Right kidney (tissue), 1 donor: ENCODE results near the gene HAPLN1.

Experiments
- DNase-seq: peaks from one replicate; pipeline ENCODE4 v3.0.0-alpha.2; 2016

HAPLN1 gene

GRCh38 chr5:83718936-83719495 is 1.6 kb downstream of the HAPLN1 start:
- no peak for DNase-seq

- peak; percentile 37 for DNase-seq
Observed at GRCh38 chr5:83718195-83718825, 2.3 kb downstream of the HAPLN1 start.

DNA sequence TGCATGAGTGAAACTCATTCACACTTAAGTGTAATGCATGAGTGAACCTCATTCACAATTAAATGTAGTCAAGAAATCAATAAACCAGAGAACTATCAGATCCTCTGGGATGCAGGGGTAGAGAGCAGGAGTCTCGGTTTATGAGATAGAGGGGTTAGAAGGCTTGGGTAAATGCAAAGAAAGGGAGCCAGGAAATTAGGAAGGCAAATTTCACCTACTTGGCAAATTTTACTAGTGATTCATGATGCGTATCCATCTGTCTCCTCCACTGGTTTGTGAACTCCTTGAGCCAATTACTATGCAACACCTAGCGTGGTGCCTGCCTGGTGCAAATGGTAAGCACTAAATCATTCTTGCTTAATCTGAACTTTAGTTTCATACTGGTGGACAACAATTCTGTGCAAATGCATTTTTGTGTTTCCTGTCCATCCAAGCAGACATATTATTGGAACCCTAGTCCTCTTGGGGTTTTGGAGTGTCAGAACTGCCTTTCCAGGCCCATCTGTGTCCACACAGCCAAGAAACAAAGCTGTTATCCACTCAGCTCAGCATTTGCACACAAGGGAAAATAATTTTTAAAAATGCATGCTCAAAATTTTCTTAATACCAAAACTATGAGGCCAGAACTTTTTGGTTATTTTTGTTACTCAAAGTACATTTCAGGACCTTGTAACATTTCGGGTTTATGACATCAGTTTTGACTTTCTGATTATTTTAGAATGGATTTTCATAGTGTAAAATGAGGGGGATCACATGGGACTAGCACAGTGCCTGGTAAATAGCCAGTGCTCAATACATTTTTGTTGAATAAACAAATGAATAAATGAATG is 5.2 kb downstream of the HAPLN1 start:
- no peak for DNase-seq

DNA sequence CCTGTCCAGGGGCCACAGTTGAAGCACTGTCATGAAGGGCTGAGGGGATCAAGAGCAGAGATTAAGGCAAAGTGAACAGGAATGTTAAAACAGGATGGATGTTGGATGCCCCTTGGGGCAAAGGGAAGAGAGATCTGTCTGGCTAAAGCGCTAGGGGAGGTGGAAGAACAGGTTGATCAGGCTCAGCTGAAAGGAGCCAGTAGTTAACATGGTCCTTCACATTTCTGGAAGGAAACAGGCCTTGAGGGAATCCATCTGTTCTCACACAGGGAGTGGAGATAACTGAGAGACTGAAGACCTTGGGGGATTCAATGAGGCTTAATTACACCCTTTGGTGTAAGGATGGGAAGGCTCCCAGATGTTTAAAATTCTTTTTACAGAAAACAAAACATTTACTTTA is 5.8 kb downstream of the HAPLN1 start:
- no peak for DNase-seq

DNA sequence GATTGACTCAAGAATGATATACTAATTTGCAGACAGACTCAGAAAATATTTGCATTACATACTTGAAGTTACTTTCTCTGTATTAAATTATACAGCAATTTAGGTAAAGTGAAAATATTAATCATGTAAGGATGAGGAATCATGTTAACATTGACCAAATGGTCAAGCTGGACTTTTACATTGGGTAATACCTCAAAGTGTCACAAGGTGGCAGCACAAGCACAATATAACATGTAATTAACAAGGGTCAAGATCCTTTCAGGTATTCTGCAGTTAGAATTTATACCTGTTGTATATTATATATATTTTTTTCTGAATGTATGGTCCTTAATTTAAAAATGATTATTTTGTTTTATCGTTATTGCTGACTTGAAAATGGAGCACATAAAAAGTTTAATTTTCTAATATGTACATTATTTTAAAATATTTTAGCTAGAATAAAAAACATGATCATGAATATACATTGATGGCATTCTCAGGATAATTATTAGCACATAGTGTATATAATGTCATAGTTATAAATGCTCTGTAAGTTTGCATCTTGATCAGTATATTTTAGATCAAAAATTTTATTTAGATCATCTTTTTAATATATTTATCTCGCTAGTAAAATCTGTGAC is 8.6 kb downstream of the HAPLN1 start:
- DNase-seq: no peak

- DNase-seq: no peak
Observed at GRCh38 chr5:83709973-83710372, 10.7 kb downstream of the HAPLN1 start.

DNA sequence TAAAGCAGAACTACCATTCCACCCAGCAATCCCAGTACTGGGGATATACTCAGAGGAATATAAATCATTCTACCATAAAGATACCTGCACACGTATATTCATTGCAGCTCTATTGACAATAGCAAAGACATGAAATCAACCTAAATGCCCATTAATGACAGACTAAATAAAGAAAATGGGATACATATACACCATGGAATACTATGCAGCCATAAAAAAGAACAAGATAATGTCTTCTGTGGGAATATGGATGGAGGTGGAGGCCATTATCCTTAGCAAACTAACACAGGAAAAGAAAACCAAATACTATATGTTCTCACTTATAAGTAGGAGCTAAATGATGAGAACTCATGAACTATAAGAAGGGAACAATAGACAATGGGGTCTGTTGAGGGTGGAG is 12.5 kb downstream of the HAPLN1 start:
- DNase-seq: no peak

- DNase-seq: no peak
Observed at GRCh38 chr5:83703059-83703458, 17.6 kb downstream of the HAPLN1 start.

DNA sequence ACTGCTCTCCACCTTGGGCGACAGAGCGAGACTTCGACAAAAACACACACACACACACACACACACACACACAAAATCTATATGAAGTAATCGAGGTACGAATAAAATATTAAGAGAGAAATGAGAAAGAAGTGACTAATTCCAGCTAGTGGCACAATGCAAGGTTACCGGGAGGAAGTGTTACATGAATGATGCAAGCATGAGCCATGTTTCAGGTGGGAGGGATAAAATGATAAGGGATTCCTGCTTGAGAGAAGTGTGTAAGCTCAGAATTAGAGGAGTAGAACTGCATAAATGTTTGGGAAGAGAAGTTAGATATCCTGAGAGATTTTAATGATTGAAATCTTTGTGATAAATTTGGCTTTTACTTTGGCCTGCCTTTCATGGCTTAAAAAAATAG is 18.8 kb downstream of the HAPLN1 start:
- DNase-seq: no peak

DNA sequence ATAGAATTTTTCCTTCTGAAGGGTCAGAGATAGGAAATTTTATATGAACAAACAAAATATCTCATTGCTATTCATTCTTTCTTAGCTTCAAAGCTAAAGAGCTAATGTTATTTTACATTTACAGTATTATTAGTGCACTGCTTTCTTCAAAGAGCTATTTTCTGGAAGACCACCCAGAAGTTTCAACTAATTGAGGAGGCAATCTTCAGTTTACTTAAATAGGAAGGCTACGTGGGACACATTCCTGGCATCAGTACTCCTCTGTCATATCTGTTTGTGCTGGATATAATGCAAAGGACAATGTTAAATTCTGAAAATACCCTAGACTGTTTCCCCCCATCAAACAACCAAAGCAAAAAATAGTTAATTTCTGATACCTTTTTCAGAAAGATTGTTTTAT is 30.8 kb downstream of the HAPLN1 start:
- no peak for DNase-seq

GRCh38 chr5:83688281-83688680 is 32.4 kb downstream of the HAPLN1 start:
- DNase-seq: no peak

- DNase-seq: no peak
Observed at GRCh38 chr5:83687124-83687619, 33.5 kb downstream of the HAPLN1 start.

DNA sequence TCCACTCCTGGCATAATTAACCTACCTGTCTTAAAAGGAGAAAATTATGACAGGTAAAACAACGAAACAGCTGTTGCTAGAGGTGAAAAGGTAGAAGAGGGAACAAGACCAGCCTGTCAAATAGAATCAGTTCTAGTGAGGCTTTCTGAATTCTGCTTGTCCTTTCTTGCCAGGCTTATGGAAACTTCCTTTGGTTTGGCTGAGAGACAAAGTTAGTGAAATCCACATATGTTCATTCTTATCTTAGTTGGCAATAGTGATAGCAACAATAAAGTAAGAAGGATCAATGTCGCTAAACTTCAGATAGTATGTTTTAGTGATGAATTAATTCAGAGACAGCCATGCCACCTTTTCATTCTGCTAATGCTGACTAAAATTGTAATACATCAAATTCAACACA is 34.4 kb downstream of the HAPLN1 start:
- DNase-seq: no peak

DNA sequence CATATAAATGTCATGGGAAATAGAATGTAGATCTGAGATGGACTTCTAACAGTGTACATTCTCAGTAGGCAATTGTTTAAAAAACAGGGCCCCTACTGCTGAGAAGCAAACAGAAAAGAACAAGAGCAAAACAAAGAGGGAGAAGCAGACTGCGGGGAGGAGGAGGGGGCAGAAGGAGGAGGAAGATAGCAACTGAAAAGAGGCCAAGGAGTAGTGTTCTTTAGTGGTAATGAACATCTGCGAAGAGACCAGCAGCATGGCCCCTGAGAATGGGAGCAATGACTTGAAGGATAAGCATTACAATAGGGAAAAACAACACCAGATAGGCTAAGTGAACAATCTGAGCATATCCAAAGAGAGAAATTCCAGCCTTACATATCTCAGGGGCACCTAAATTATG is 36.8 kb downstream of the HAPLN1 start:
- no peak for DNase-seq

- DNase-seq: no peak
Observed at GRCh38 chr5:83672646-83673045, 48.0 kb downstream of the HAPLN1 start.

- DNase-seq: no peak
Observed at GRCh38 chr5:83672158-83672557, 48.5 kb downstream of the HAPLN1 start.

DNA sequence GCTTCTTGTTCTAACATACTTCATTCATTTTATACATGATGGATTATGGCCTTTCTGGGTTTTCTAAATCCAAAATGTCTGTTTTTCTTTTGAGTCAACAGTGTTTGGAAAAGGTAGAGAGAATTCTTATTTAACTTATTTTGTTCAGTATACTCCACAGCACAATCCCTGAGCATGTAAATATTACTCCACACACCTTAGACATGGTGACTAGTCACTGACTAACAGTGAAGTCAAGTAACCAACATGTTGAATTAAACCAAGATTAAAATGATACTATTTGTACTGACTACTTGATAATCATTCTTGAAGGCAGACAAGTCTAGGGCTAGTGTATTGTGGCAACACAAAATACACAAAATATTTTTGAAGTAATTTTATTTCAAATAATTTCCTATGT is 55.0 kb downstream of the HAPLN1 start:
- DNase-seq: no peak

GRCh38 chr5:83662558-83662957 is 58.1 kb downstream of the HAPLN1 start:
- DNase-seq: no peak

DNA sequence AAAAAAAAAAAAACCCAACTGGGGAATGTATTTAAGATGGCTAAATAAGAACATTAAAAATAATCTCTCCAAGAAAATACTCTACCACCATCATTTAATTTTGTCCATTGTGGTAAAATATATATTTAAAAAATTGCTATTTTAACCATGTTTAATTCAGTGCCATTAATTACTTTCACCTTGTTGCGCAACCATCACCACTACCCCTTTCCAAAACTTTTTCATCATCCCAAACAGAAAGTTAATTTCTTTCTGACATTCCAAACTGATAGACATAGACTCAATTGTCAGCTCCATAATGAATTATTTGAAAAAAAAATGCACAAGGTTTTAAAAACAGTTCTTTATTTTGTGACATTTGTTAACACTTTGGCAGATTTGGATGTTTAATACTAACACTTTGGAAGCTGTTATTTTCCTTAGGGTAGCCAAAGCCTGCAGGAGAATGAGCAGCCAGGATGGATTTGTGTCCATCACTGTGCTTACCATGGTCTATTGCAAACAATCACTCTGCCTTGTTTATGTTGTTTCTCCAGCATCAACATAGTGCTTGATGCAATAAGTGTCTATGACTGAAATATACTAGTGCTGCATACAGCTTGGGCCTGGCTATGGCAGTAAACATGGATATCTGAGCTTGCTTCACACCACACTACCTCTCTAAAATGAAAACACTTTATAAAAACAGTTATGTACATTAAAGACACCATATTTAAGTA is 62.7 kb downstream of the HAPLN1 start:
- DNase-seq: no peak

DNA sequence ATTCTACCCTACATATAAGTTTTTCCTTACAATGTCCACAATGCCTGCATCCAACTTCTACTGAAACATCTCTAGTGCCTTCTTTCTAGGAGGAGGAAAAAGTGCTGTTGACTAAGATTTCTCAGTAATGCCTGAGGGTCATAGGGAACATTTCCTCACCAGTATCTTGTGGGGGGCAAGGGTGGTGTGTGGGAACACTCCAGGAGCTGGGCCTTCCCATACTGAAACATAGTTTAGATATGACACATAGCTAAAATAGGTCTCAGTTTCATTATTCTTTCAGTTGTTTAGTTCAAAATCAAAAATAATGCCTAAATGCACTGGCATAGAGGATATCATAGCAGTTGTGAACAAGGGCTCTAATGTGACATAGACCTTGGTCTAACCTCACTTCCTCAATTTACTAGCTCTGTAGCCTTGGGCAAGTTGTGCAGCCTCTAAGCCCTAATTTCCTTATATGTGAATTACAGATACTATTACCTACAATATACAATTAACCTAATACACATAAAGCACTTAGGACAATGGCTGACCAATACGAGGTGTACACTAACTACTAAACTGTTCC is 66.1 kb downstream of the HAPLN1 start:
- no peak for DNase-seq

GRCh38 chr5:83653669-83654068 is 67.0 kb downstream of the HAPLN1 start:
- no peak for DNase-seq

- DNase-seq: no peak
Observed at GRCh38 chr5:83645936-83646335, 74.7 kb downstream of the HAPLN1 start.
